ENCODE results near the gene MRPL18.
A peak's percentile ranks its signal among the peaks of the same experiment; 100 is the strongest.
"Not testable (repeated sequence)": the region's sequence is repeated elsewhere in the genome, so short reads cannot be mapped to it uniquely, and the experiment has no call there.

The MRPL18 gene

GRCh38 chr6:159817951-159818739, 27.9 kb downstream of the MRPL18 start:
- in situ Hi-C loops (cut with MboI; ENCODE audit: low sequenced_read_pairs, unreplicated experiment), result no loop called here
- no peak for DNase-seq (ENCODE audit: low spot score)
- TF ChIP-seq CTCF (IDR thresholded peaks at IDR 0.05; ENCODE audit: borderline replicate concordance, control extremely low read depth, extremely low read depth, insufficient read depth, missing control alignments), result no peak

DNA sequence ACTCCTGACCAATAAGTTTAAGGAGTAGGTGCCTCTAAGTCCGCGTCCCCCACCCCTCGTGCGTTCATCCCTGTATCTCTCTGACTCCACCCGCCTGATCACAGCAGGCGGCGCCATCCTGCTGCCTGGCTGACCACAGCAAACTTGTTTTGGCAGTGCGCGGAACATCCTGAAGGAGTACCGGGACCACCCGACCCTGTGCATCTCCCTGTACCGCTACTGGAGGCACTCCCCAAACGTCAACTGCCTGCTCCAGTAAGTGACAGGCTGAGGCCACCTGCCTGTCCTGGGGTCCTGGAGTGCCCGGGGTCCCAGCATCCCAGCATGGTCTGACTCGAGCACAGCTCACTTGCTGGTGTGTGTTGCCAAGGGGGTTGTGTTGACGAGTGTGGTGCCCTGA, 28.8 kb downstream of the MRPL18 start:
- no peak for DNase-seq (ENCODE audit: low spot score)
- in situ Hi-C loops (cut with MboI; ENCODE audit: low sequenced_read_pairs, unreplicated experiment), result no loop called here
- TF ChIP-seq CTCF (IDR thresholded peaks at IDR 0.05; ENCODE audit: borderline replicate concordance, control extremely low read depth, extremely low read depth, insufficient read depth, missing control alignments), result no peak

- peak; percentile 56 for DNase-seq (ENCODE audit: low spot score)
- in situ Hi-C loops (cut with MboI; ENCODE audit: low sequenced_read_pairs, unreplicated experiment), result no loop called here
- no peak for TF ChIP-seq CTCF (IDR thresholded peaks at IDR 0.05; ENCODE audit: borderline replicate concordance, control extremely low read depth, extremely low read depth, insufficient read depth, missing control alignments)
These were observed 29.8 kb downstream of the MRPL18 start for GRCh38 chr6:159819932-159820640.

GRCh38 chr6:159821122-159821521, 30.9 kb downstream of the MRPL18 start:
- in situ Hi-C loops (cut with MboI; ENCODE audit: low sequenced_read_pairs, unreplicated experiment), result no loop called here
- no peak for DNase-seq (ENCODE audit: low spot score)
- no peak for TF ChIP-seq CTCF (IDR thresholded peaks at IDR 0.05; ENCODE audit: borderline replicate concordance, control extremely low read depth, extremely low read depth, insufficient read depth, missing control alignments)

DNA sequence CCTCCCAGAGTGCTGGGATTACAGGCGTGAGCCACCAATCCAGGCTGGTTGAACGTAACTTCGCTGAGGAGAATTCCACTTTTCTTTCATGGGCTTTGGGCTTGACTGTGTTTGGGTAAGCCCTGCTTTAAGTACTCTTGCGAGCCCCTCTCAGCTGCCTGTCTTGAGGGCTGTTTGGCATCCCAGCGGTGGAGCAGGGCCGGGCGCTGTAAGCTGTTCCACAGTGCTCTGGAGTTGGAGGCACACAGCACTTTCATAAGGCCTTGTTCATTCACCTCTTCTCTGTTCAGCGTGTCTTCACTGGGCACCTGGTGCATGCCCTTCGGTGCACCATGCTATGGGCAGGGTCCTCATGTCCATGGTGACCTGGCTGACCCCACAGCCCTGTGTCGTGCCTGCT, 31.5 kb downstream of the MRPL18 start:
- DNase-seq (ENCODE audit: low spot score), result no peak
- TF ChIP-seq CTCF (IDR thresholded peaks at IDR 0.05; ENCODE audit: borderline replicate concordance, control extremely low read depth, extremely low read depth, insufficient read depth, missing control alignments), result no peak
- in situ Hi-C loops (cut with MboI; ENCODE audit: low sequenced_read_pairs, unreplicated experiment), result no loop called here

DNA sequence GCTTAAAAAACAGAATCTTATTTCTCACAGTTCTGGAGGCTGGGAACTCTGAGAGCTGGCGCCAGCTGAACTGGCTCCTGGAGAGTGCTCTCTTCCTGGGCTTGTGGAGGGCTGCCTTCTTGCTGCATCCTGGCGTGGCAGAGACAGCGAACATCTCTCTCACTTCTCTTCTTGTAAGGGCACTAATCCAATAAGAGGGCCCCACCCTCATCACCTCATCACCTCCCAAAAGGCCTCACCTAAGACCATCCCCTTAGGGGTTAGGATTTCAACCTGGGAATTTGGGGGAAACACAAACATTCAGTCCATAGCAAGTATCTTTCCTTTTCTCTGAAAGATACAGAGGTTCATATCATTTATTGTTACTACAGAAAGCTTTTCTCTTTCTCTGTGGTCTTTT, 33.7 kb downstream of the MRPL18 start:
- no peak for TF ChIP-seq CTCF (IDR thresholded peaks at IDR 0.05; ENCODE audit: borderline replicate concordance, control extremely low read depth, extremely low read depth, insufficient read depth, missing control alignments)
- in situ Hi-C loops (cut with MboI; ENCODE audit: low sequenced_read_pairs, unreplicated experiment), result no loop called here
- DNase-seq (ENCODE audit: low spot score), result no peak

DNA sequence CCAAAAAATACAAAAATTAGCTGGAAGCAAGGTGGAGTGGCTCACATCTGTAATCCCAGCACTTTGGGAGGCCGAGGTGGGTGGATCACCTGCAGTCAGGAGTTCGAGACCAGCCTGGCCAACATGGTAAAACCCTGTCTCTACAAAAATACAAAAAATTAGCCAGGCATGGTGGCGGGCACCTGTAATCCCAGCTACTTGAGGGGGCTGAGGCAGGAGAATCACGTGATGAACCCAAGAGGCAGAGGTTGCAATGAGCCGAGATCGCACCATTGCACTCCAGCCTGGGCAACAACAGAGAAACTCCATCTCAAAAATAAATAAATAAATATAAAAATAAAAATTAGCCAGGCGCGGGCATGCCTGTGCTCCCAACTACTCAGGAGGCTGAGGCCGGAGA, 34.4 kb downstream of the MRPL18 start:
- in situ Hi-C loops (cut with MboI; ENCODE audit: low sequenced_read_pairs, unreplicated experiment); DNase-seq (ENCODE audit: low spot score): not testable (repeated sequence)
